ENCODE results near the gene PTPRU. TPM values are rescaled to one million over a fixed set of nuclear protein-coding genes. Genes with fewer than 3 reads are reported as not detected.

PTPRU gene
- total RNA-seq, 1 donor: 9.4 TPM

DNA sequence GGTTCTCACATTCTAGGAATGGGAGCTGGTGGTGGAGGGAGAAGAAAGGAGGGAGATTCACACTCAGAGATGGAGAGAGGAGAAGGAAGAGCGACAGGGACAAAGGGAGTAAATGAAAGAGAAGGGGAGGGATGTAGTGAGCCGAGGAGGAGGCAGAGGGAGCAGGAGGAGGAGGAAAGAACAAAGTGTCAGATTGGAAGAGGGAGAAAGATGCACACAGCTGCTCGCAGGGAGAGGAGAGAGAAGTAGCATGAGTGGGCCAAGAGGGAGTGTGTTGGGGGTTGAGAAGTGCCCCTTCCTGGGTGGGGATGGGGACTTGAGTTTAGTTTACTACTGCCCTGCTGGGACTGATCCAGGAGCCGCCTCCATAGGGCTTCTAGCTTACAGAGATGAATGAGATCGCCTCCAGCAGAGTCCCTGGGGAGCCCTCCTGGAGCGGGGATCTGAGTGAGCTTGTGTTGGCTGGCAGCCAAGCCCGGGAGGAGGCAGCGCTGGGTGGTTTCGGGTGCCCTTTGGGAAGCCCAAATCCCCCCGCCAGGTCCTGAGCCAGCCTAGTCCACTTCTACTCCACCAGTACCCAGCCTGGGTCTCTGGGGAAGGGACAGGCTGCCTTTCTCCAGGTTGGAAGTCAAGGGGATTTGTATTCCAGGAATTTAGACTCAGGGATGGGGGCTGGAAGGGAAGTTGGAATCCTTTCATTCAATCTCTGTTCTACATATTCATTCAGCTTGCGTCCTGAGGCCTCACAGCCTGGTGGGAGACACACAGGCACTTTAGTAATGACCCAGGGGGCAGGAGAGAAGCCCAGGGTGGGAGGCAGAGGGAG, 20.9 kb downstream of the PTPRU start:
- H3K79me2 ChIP-seq (ENCODE audit: insufficient read depth, low read length): no peaks in the 10 kb centered on the region
- no peak overlapping the region for H3K27ac ChIP-seq (ENCODE audit: low read depth, low read length)
- H3K36me3 ChIP-seq (ENCODE audit: insufficient read depth, low read length): no peaks in the 10 kb centered on the region
- H2AFZ ChIP-seq (ENCODE audit: low read length): no peak overlapping the region
- no peaks in the 10 kb centered on the region for H4K20me1 ChIP-seq (ENCODE audit: insufficient read depth, low read length)
- peak overlapping the region; percentile 71 for H3K4me2 ChIP-seq (ENCODE audit: insufficient read depth, low read length)
- no peaks in the 10 kb centered on the region for H3K27me3 ChIP-seq (ENCODE audit: insufficient read depth, low read length)
- peak overlapping the region; percentile 25 for H3K4me3 ChIP-seq (ENCODE audit: insufficient read depth, low read length)
- peaks cover 13% of the 10 kb centered on the region for H3K4me1 ChIP-seq (ENCODE audit: insufficient read depth, low read length)
- peak; percentile 83 for DNase-seq (ENCODE audit: insufficient read length, low spot score, missing footprints)
- no peaks in the 10 kb centered on the region for H3K9me3 ChIP-seq (ENCODE audit: low read depth, low read length)
- no peak for TF ChIP-seq CTCF (IDR thresholded peaks at IDR 0.05; ENCODE audit: extremely low read depth, low read depth, low read length)

DNA sequence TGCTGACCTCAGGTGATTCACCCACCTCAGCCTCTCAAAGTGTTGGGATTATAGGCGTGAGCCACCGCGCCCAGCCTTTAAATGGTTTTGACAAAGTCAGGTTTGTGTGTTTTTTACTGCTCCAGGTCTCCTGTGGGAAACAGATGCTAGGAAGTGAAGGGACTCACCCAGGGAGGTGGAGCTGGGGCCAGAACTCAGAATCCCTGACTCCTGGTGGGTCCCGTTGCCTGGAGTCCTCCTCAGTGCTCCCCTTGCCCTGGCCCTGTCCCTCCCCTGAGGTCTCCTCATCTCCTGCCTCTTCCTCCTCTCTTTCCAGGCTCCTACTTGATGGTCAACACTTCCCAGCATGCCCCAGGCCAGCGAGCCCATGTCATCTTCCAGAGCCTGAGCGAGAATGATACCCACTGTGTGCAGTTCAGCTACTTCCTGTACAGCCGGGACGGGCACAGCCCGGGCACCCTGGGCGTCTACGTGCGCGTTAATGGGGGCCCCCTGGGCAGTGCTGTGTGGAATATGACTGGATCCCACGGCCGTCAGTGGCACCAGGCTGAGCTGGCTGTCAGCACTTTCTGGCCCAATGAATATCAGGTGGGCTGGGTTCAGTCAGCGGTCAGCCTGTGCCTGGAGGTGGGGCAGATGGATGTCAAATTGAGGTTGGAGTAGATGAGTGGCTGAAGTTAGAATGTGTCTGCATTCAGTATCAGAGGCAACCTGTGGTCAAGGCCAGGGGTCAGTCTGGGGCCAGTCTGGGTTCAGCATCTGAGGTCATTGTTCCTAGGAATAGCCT, 22.1 kb downstream of the PTPRU start:
- no peak overlapping the region for H3K27ac ChIP-seq (ENCODE audit: low read depth, low read length)
- no peaks in the 10 kb centered on the region for H4K20me1 ChIP-seq (ENCODE audit: insufficient read depth, low read length)
- no peaks in the 10 kb centered on the region for H3K27me3 ChIP-seq (ENCODE audit: insufficient read depth, low read length)
- H3K4me1 ChIP-seq (ENCODE audit: insufficient read depth, low read length): peaks cover 13% of the 10 kb centered on the region
- H3K4me2 ChIP-seq (ENCODE audit: insufficient read depth, low read length): no peak overlapping the region
- H3K9me3 ChIP-seq (ENCODE audit: low read depth, low read length): no peaks in the 10 kb centered on the region
- peak; percentile 87 for DNase-seq (ENCODE audit: insufficient read length, low spot score, missing footprints)
- H2AFZ ChIP-seq (ENCODE audit: low read length): no peak overlapping the region
- no peak for TF ChIP-seq CTCF (IDR thresholded peaks at IDR 0.05; ENCODE audit: extremely low read depth, low read depth, low read length)
- no peaks in the 10 kb centered on the region for H3K36me3 ChIP-seq (ENCODE audit: insufficient read depth, low read length)
- H3K79me2 ChIP-seq (ENCODE audit: insufficient read depth, low read length): no peaks in the 10 kb centered on the region
- no peak overlapping the region for H3K4me3 ChIP-seq (ENCODE audit: insufficient read depth, low read length)

GRCh38 chr1:29258976-29259801, 22.9 kb downstream of the PTPRU start:
- peak overlapping the region; percentile 64 for H3K4me3 ChIP-seq (ENCODE audit: insufficient read depth, low read length)
- no peaks in the 10 kb centered on the region for H3K79me2 ChIP-seq (ENCODE audit: insufficient read depth, low read length)
- peaks cover 13% of the 10 kb centered on the region for H3K4me1 ChIP-seq (ENCODE audit: insufficient read depth, low read length)
- H3K27me3 ChIP-seq (ENCODE audit: insufficient read depth, low read length): no peaks in the 10 kb centered on the region
- H4K20me1 ChIP-seq (ENCODE audit: insufficient read depth, low read length): no peaks in the 10 kb centered on the region
- no peak for DNase-seq (ENCODE audit: insufficient read length, low spot score, missing footprints)
- H3K36me3 ChIP-seq (ENCODE audit: insufficient read depth, low read length): no peaks in the 10 kb centered on the region
- H3K9me3 ChIP-seq (ENCODE audit: low read depth, low read length): no peaks in the 10 kb centered on the region
- H2AFZ ChIP-seq (ENCODE audit: low read length): no peak overlapping the region
- H3K4me2 ChIP-seq (ENCODE audit: insufficient read depth, low read length): peak overlapping the region; percentile 77
- H3K27ac ChIP-seq (ENCODE audit: low read depth, low read length): no peak overlapping the region
- no peak for TF ChIP-seq CTCF (IDR thresholded peaks at IDR 0.05; ENCODE audit: extremely low read depth, low read depth, low read length)

All from osteoblast (primary cell).